Karpas-422 (cell line): ENCODE data around the gene BICC1. TPM values are rescaled to one million over a fixed set of nuclear protein-coding genes. Genes with fewer than 3 reads are reported as not detected.

Source experiments
- DNase-seq: peaks from one replicate; pipeline ENCODE4 v3.0.0-alpha.2; 2015
- H2AFZ ChIP-seq: fragments of 200-600 bp; sonication (generic); 2 replicates; pipeline ENCODE4 v1.6.1; 2014; ENCODE audit warnings: antibody characterized with exemption, low read length, mixed read lengths
- H3K27ac ChIP-seq: fragments of 200-600 bp; sonication (generic); 2 replicates; pipeline ENCODE4 v1.5.1; 2014; ENCODE audit warnings: mild to moderate bottlenecking, low read length, moderate library complexity
- H3K27me3 ChIP-seq: fragments of 200-600 bp; sonication (generic); 2 replicates; pipeline ENCODE4 v1.6.1; 2014; ENCODE audit warnings: low read length, mixed read lengths
- H3K36me3 ChIP-seq: fragments of 200-600 bp; sonication (generic); 2 replicates; pipeline ENCODE4 v1.6.1; 2014; ENCODE audit warnings: low read length, mixed read lengths; ENCODE audit not compliant: insufficient read depth
- H3K4me1 ChIP-seq: fragments of 200-600 bp; sonication (generic); 2 replicates; pipeline ENCODE4 v1.6.1; 2014; ENCODE audit warnings: mild to moderate bottlenecking, low read length, mixed read lengths
- H3K4me2 ChIP-seq: fragments of 200-600 bp; sonication (generic); 2 replicates; pipeline ENCODE4 v1.6.1; 2014; ENCODE audit warnings: low read length, low read depth, mild to moderate bottlenecking; ENCODE audit not compliant: poor library complexity, severe bottlenecking
- H3K4me3 ChIP-seq: fragments of 200-600 bp; sonication (generic); 2 replicates; pipeline ENCODE4 v1.5.1; 2014; ENCODE audit warnings: mild to moderate bottlenecking, antibody characterized with exemption, low read length, mixed read lengths
- H3K79me2 ChIP-seq: fragments of 200-600 bp; sonication (generic); 2 replicates; pipeline ENCODE4 v1.6.1; 2014; ENCODE audit warnings: mild to moderate bottlenecking, low read length, mixed read lengths
- H3K9ac ChIP-seq: fragments of 200-600 bp; sonication (generic); 2 replicates; pipeline ENCODE4 v1.6.0; 2014; ENCODE audit warnings: low read length
- H3K9me2 ChIP-seq: fragments of 200-600 bp; sonication (generic), shearing (Covaris generic); replicated peaks from 2 replicates; pipeline ENCODE4 v1.6.0; 2014; ENCODE audit warnings: mild to moderate bottlenecking, low read length, moderate library complexity; ENCODE audit not compliant: insufficient read depth
- H3K9me3 ChIP-seq: fragments of 300-700, 200-600 bp; sonication (generic); 2 replicates; pipeline ENCODE4 v1.6.1; 2014; ENCODE audit warnings: low read length, mixed read lengths
- H4K20me1 ChIP-seq: fragments of 200-600 bp; sonication (generic); 2 replicates; pipeline ENCODE4 v1.6.1; 2014; ENCODE audit warnings: mild to moderate bottlenecking, antibody characterized with exemption, low read length, low read depth; ENCODE audit not compliant: insufficient read depth
- total RNA-seq: library from RNA; depleted of rRNA; stranded (reverse); fragments of >200 nt; shearing (Covaris generic); gene quantifications from 2 replicates; pipeline ENCODE4 v1.2.3, GENCODE V29; 2014; ENCODE audit warnings: low replicate concordance

The BICC1 gene
- total RNA-seq, 1 experiment from 2014 or later = not detected

DNA sequence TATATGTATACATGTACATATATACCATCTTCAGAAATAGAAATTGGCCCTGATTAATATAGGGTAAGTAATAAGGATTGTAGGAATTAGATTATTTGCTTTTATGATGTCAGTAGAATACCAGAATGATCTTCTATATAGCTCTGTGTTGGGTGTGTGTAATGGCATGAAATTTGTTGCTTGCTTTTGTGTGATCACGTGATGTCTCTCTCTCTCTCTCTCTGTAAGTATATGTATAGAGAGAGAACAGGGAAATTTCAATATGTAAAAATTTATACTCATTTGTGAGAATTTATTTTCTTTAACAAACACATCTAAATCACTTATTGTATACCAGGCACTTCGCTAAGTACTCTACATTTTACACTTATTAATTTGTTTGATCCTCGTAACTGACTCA, 272.7 kb downstream of the BICC1 start:
- Histone ChIP-seq H3K4me3 (no peak overlapping the region), H3K4me1 (no peaks in the 10 kb centered on the region), H3K27ac (no peak overlapping the region), H3K27me3 (no peaks in the 10 kb centered on the region), H3K4me2 (no peak overlapping the region), H4K20me1 (no peaks in the 10 kb centered on the region), H3K9me2 (no peaks in the 10 kb centered on the region), H2AFZ (no peak overlapping the region), H3K9ac (no peak overlapping the region), H3K79me2 (no peaks in the 10 kb centered on the region), H3K36me3 (no peaks in the 10 kb centered on the region), H3K9me3 (no peaks in the 10 kb centered on the region)
- no peak for DNase-seq

DNA sequence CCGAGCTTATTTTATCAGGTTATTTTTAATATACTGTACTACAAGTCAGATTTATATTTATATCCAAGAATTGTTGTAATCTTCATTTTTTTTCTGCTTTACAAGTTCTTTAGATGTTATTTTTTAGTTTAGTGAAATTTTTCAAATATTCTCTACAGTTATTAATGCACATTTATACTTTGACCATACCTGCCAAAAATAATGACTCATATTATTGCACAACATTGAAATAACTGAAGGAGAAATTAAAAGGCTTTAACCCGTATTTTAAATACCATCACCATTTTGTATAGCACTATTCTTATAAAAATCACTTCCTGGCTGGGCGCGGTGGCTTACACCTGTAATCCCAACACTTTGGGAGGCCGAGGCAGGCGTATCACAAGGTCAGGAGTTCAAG, 278.5 kb downstream of the BICC1 start:
- no peak overlapping the region for H3K4me3 ChIP-seq
- no peak overlapping the region for H2AFZ ChIP-seq
- no peak for DNase-seq
- H4K20me1 ChIP-seq = no peaks in the 10 kb centered on the region
- H3K79me2 ChIP-seq = no peaks in the 10 kb centered on the region
- no peaks in the 10 kb centered on the region for H3K27me3 ChIP-seq
- H3K9ac ChIP-seq = no peak overlapping the region
- H3K4me1 ChIP-seq = no peaks in the 10 kb centered on the region
- no peaks in the 10 kb centered on the region for H3K9me3 ChIP-seq
- no peak overlapping the region for H3K4me2 ChIP-seq
- H3K9me2 ChIP-seq = no peaks in the 10 kb centered on the region
- no peak overlapping the region for H3K27ac ChIP-seq
- H3K36me3 ChIP-seq = no peaks in the 10 kb centered on the region

DNA sequence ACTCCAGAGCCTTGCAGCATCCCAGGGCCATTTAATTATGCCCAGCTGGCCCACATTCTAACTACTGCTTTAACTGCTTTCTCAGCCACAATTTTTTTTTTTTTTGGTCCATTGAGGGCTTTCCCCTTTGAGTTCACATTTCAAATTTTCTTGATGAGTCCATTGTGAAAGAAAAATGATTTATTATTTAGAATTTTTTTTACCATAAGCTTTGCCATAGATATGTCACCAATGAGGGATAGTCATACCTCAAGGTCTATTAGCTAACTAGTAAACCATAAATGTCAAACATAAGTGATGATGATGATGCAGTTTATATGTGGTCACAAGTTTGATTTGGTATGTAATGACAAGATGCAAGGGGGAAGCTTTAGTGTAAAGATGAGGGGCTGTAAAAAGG, 282.9 kb downstream of the BICC1 start:
- DNase-seq = peak; percentile 10
- Histone ChIP-seq H3K27me3 (no peaks in the 10 kb centered on the region), H3K9me3 (no peaks in the 10 kb centered on the region), H3K4me1 (no peaks in the 10 kb centered on the region), H2AFZ (no peak overlapping the region), H3K4me2 (no peak overlapping the region), H3K27ac (no peak overlapping the region), H3K9ac (no peak overlapping the region), H3K9me2 (no peaks in the 10 kb centered on the region), H4K20me1 (no peaks in the 10 kb centered on the region), H3K4me3 (no peak overlapping the region), H3K36me3 (no peaks in the 10 kb centered on the region), H3K79me2 (no peaks in the 10 kb centered on the region)

DNA sequence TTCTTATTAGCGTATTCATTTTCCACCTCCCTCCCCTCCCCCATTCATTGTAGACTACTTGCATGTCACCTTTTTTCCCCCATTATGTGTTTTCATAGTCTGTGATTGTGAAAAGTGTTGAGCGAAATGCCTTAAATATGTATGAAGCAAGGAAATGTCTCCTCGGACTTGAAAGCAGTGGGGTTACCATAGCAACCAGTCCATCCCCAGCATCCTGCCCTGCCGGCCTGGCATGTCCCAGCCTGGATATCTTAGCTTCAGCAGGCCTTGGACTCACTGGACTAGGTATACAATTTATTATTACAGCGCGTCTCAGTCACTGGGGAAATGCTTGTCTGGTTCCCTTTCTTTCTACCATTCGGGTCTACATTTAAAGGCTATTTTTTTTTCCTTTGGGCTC, 283.6 kb downstream of the BICC1 start:
- Histone ChIP-seq H2AFZ (no peak overlapping the region), H3K9me2 (no peaks in the 10 kb centered on the region), H3K4me3 (no peak overlapping the region), H3K79me2 (no peaks in the 10 kb centered on the region), H3K4me1 (no peaks in the 10 kb centered on the region), H3K36me3 (no peaks in the 10 kb centered on the region), H3K9ac (no peak overlapping the region), H3K9me3 (no peaks in the 10 kb centered on the region), H3K27me3 (no peaks in the 10 kb centered on the region), H3K27ac (no peak overlapping the region), H4K20me1 (no peaks in the 10 kb centered on the region), H3K4me2 (no peak overlapping the region)
- no peak for DNase-seq

DNA sequence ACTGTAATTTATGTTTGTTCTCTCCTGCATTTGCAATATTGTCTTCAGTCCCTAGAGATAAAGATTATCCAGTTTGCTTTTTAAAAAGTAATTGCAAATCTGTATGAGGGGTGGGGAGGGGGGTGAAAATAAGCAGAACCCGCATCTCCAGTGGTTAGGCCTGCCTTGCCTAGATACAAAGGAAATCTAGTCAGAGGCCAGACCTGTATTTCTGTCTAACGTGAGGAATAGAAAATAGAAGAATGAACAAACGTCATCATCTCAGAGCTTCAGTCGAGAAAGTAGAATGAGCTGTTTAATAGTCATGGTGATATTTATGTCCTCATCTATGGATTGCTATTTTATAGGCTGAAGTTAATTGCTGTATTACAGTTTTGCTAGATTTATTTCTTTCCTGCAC, 284.2 kb downstream of the BICC1 start:
- no peak overlapping the region for H3K4me3 ChIP-seq
- no peaks in the 10 kb centered on the region for H3K27me3 ChIP-seq
- no peaks in the 10 kb centered on the region for H3K9me3 ChIP-seq
- H3K4me2 ChIP-seq = no peak overlapping the region
- H3K36me3 ChIP-seq = no peaks in the 10 kb centered on the region
- H2AFZ ChIP-seq = no peak overlapping the region
- no peak for DNase-seq
- H3K27ac ChIP-seq = no peak overlapping the region
- H3K9me2 ChIP-seq = no peaks in the 10 kb centered on the region
- H3K79me2 ChIP-seq = no peaks in the 10 kb centered on the region
- no peaks in the 10 kb centered on the region for H4K20me1 ChIP-seq
- H3K9ac ChIP-seq = no peak overlapping the region
- H3K4me1 ChIP-seq = no peaks in the 10 kb centered on the region

DNA sequence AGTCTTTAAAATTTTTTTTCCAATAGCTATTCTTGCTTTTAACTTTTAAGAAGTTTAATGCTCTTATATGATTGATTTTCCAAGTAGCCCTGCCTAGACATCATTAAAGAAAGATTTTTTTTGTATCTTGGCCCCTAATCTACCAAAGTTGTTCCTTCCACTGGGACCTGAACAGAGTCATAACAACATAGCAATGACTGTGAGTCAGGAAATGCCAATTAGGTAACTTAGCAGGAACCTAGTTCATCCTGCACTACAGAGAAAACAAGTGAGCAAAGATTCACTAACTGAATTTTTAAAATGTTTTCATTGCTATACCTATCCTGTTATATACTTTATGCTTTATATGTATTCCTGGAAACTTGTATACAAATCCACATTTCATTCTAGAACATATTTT, 284.7 kb downstream of the BICC1 start:
- H3K9ac ChIP-seq = no peak overlapping the region
- H3K4me2 ChIP-seq = no peak overlapping the region
- DNase-seq = no peak
- no peaks in the 10 kb centered on the region for H3K4me1 ChIP-seq
- H4K20me1 ChIP-seq = no peaks in the 10 kb centered on the region
- H3K4me3 ChIP-seq = no peak overlapping the region
- H3K79me2 ChIP-seq = no peaks in the 10 kb centered on the region
- H3K9me3 ChIP-seq = no peaks in the 10 kb centered on the region
- no peaks in the 10 kb centered on the region for H3K9me2 ChIP-seq
- H3K27ac ChIP-seq = no peak overlapping the region
- no peak overlapping the region for H2AFZ ChIP-seq
- H3K36me3 ChIP-seq = no peaks in the 10 kb centered on the region
- no peaks in the 10 kb centered on the region for H3K27me3 ChIP-seq

DNA sequence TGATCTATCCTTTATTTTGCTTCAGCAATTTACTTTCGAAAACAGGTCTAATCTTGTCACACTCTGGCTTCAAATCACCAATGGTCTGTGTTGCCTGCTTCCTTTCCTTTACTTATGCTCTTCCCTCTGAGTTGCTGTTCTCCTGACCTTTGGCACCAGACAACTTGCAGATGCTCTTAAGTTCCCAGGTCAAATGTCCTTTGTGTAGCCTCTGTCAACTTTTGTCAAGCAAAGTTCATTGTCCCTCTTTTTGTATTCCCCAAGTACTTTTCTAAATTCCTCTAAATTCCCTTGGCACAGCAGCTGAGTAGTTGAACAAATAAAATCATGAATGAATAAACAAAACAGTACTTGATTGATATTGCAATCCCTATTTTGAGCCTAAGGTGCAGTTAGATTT, 289.4 kb downstream of the BICC1 start:
- no peaks in the 10 kb centered on the region for H3K27me3 ChIP-seq
- no peaks in the 10 kb centered on the region for H3K9me2 ChIP-seq
- no peak overlapping the region for H3K27ac ChIP-seq
- no peak overlapping the region for H3K4me2 ChIP-seq
- no peaks in the 10 kb centered on the region for H3K9me3 ChIP-seq
- no peak overlapping the region for H3K4me3 ChIP-seq
- no peaks in the 10 kb centered on the region for H3K79me2 ChIP-seq
- H3K36me3 ChIP-seq = no peaks in the 10 kb centered on the region
- no peaks in the 10 kb centered on the region for H4K20me1 ChIP-seq
- H2AFZ ChIP-seq = no peak overlapping the region
- DNase-seq = no peak
- no peak overlapping the region for H3K9ac ChIP-seq
- H3K4me1 ChIP-seq = no peaks in the 10 kb centered on the region

DNA sequence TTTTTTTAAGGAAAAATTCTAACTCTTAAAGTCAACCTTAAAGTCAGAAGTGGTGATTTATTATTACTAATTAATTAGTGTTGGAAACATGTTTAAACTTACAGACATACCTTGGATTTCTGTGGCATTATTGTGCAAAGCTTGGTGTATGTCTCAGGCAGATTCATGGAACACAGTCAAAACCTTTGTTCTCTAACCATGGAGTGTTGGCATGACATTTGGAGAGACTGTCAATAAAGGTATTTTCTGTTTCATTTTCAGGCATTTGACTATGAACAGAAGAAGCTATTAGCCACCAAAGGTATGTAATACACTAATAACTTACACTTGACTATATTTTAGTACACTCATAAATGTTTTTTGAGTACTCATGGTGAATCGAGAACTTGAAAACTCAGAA, 293.7 kb downstream of the BICC1 start:
- Histone ChIP-seq H3K4me1 (no peaks in the 10 kb centered on the region), H3K36me3 (no peaks in the 10 kb centered on the region), H3K27me3 (no peaks in the 10 kb centered on the region), H2AFZ (no peak overlapping the region), H3K4me2 (no peak overlapping the region), H3K79me2 (no peaks in the 10 kb centered on the region), H3K27ac (no peak overlapping the region), H3K9me2 (no peaks in the 10 kb centered on the region), H3K4me3 (no peak overlapping the region), H3K9ac (no peak overlapping the region), H3K9me3 (no peaks in the 10 kb centered on the region), H4K20me1 (no peaks in the 10 kb centered on the region)
- DNase-seq = no peak

DNA sequence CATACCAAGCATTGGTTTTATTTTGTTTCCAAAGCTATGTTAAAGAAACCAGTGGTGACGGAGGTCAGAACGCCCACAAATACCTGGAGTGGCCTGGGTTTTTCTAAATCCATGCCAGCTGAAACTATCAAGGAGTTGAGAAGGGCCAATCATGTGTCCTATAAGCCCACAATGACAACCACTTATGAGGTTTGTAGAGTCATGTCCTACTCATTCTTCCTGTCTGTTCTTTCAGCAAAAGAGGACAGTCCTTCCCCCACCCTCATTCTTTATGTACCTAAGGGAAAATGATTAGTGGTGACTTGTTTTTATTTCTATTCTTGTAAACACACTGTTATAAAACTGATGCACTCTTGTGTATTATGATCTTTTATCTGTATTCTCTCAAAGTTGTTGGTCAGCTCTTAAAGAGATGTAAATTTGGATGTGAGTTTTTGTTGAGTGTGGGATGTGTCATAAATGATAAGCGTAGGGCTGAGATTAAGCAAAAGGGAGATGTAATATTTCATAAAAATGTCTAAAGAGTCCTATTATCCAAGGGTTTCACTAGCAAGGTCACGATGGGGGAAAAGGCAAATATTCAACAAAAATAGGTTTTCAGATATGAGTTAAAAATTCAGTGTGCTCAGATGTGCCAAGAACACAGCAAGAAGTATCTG, 294.4 kb downstream of the BICC1 start:
- no peaks in the 10 kb centered on the region for H4K20me1 ChIP-seq
- no peaks in the 10 kb centered on the region for H3K36me3 ChIP-seq
- no peak for DNase-seq
- no peak overlapping the region for H3K27ac ChIP-seq
- H3K4me2 ChIP-seq = no peak overlapping the region
- no peaks in the 10 kb centered on the region for H3K4me1 ChIP-seq
- no peaks in the 10 kb centered on the region for H3K9me2 ChIP-seq
- no peaks in the 10 kb centered on the region for H3K79me2 ChIP-seq
- H3K9ac ChIP-seq = no peak overlapping the region
- no peak overlapping the region for H3K4me3 ChIP-seq
- H2AFZ ChIP-seq = no peak overlapping the region
- no peaks in the 10 kb centered on the region for H3K9me3 ChIP-seq
- H3K27me3 ChIP-seq = no peaks in the 10 kb centered on the region
